MM.1S (cell line): ENCODE results near the gene CA10.

Experiments used
- DNase-seq: peaks from one replicate; pipeline ENCODE4 v3.0.0-alpha.2; 2015
- H2AFZ ChIP-seq: fragments of 300-600 bp; sonication (generic); 2 replicates; pipeline ENCODE4 v1.6.0; 2016; ENCODE audit warnings: antibody characterized with exemption, low read length
- H3F3A ChIP-seq: fragments of 300-600 bp; sonication (generic); 2 replicates; pipeline ENCODE4 v1.6.1; 2016; ENCODE audit warnings: mild to moderate bottlenecking, antibody characterized with exemption, low read length, moderate library complexity, mixed read lengths; ENCODE audit not compliant: insufficient read depth
- H3K27ac ChIP-seq: fragments of 300-600 bp; sonication (generic); 2 replicates; pipeline ENCODE4 v1.5.1; 2016; ENCODE audit warnings: mild to moderate bottlenecking, low read length
- H3K27me3 ChIP-seq: fragments of 300-600 bp; sonication (generic); replicated peaks from 2 replicates; pipeline ENCODE4 v1.6.0; 2016; ENCODE audit warnings: low read length; ENCODE audit not compliant: insufficient read depth
- H3K36me3 ChIP-seq: fragments of 300-600 bp; sonication (generic); replicated peaks from 2 replicates; pipeline ENCODE4 v1.6.1; 2016; ENCODE audit warnings: mild to moderate bottlenecking, low read length, mixed read lengths; ENCODE audit not compliant: insufficient read depth
- H3K4me1 ChIP-seq: fragments of 300-600 bp; sonication (generic); 2 replicates; pipeline ENCODE4 v1.6.1; 2016; ENCODE audit warnings: low read length, mixed read lengths
- H3K4me2 ChIP-seq: fragments of 300-600 bp; sonication (generic); 2 replicates; pipeline ENCODE4 v1.6.0; 2016; ENCODE audit warnings: low read depth, low read length
- H3K4me3 ChIP-seq: fragments of 300-600 bp; sonication (generic); 2 replicates; pipeline ENCODE4 v1.5.1; 2016; ENCODE audit warnings: low read length, mixed read lengths
- H3K79me2 ChIP-seq: fragments of 300-600 bp; sonication (generic); 2 replicates; pipeline ENCODE4 v1.6.1; 2016; ENCODE audit warnings: mixed run types, low read length, mixed read lengths
- H3K9ac ChIP-seq: fragments of 300-600 bp; sonication (generic); 2 replicates; pipeline ENCODE4 v1.6.1; 2016; ENCODE audit warnings: low read length, mixed read lengths
- H3K9me2 ChIP-seq: fragments of 300-600 bp; sonication (generic); replicated peaks from 2 replicates; pipeline ENCODE4 v1.6.1; 2016; ENCODE audit warnings: mild to moderate bottlenecking, low read length, mixed read lengths; ENCODE audit not compliant: insufficient read depth
- H3K9me3 ChIP-seq: fragments of 300-600 bp; sonication (generic); replicated peaks from 2 replicates; pipeline ENCODE4 v1.6.1; 2016; ENCODE audit warnings: mild to moderate bottlenecking, low read length, mixed read lengths; ENCODE audit not compliant: insufficient read depth
- H4K20me1 ChIP-seq: fragments of 300-600 bp; sonication (generic); 2 replicates; pipeline ENCODE4 v1.6.1; 2016; ENCODE audit warnings: mild to moderate bottlenecking, low read length, moderate library complexity, mixed read lengths; ENCODE audit not compliant: insufficient read depth
- CTCF ChIP-seq: fragments of 300-600 bp; sonication (generic); IDR thresholded peaks from 2 replicates; pipeline ENCODE4 v1.5.1; 2016; ENCODE audit warnings: antibody characterized with exemption, low read length, mixed read lengths
- EZH2 ChIP-seq: fragments of 300-600 bp; sonication (generic); optimal IDR thresholded peaks from 2 replicates; pipeline ENCODE3; 2017; ENCODE audit warnings: low read depth, mild to moderate bottlenecking, antibody characterized with exemption, low read length, mixed read lengths
- EZH2phosphoT487 ChIP-seq: fragments of 300-600 bp; sonication (generic); IDR thresholded peaks from 2 replicates; pipeline ENCODE4 v1.6.1; 2018; ENCODE audit warnings: antibody characterized with exemption, low read length

CA10 gene

GRCh38 chr17:51961689-51962088 is 196.8 kb downstream of the CA10 start:
- Histone ChIP-seq H3K79me2 (no peaks in the 10 kb centered on the region), H3K27me3 (no peaks in the 10 kb centered on the region), H2AFZ (no peak overlapping the region), H3K9me3 (no peaks in the 10 kb centered on the region), H3K4me3 (no peak overlapping the region), H3K9me2 (no peaks in the 10 kb centered on the region), H3K9ac (no peak overlapping the region), H3K27ac (no peak overlapping the region), H4K20me1 (no peaks in the 10 kb centered on the region), H3K4me1 (no peaks in the 10 kb centered on the region), H3K36me3 (no peaks in the 10 kb centered on the region), H3K4me2 (no peak overlapping the region), H3F3A (no peaks in the 10 kb centered on the region)
- TF ChIP-seq CTCF (no peak), EZH2 (no peak), EZH2phosphoT487 (no peak)
- DNase-seq = no peak

GRCh38 chr17:51957786-51958185 is 200.7 kb downstream of the CA10 start:
- no peak for TF ChIP-seq EZH2
- no peak for TF ChIP-seq CTCF
- TF ChIP-seq EZH2phosphoT487 = no peak
- H3K27ac ChIP-seq = no peak overlapping the region
- H3K9ac ChIP-seq = no peak overlapping the region
- no peaks in the 10 kb centered on the region for H3K4me1 ChIP-seq
- no peak for DNase-seq
- no peaks in the 10 kb centered on the region for H3F3A ChIP-seq
- H3K4me3 ChIP-seq = no peak overlapping the region
- H3K9me3 ChIP-seq = no peaks in the 10 kb centered on the region
- H3K36me3 ChIP-seq = no peaks in the 10 kb centered on the region
- no peak overlapping the region for H2AFZ ChIP-seq
- H4K20me1 ChIP-seq = no peaks in the 10 kb centered on the region
- no peaks in the 10 kb centered on the region for H3K9me2 ChIP-seq
- no peaks in the 10 kb centered on the region for H3K27me3 ChIP-seq
- H3K79me2 ChIP-seq = no peaks in the 10 kb centered on the region
- no peak overlapping the region for H3K4me2 ChIP-seq

- no peaks in the 10 kb centered on the region for H3K36me3 ChIP-seq
- H3K9ac ChIP-seq = no peak overlapping the region
- DNase-seq = no peak
- H3K79me2 ChIP-seq = no peaks in the 10 kb centered on the region
- no peak overlapping the region for H2AFZ ChIP-seq
- no peak overlapping the region for H3K4me2 ChIP-seq
- TF ChIP-seq EZH2phosphoT487 (no peak), CTCF (no peak), EZH2 (no peak)
- H3K9me2 ChIP-seq = no peaks in the 10 kb centered on the region
- no peak overlapping the region for H3K27ac ChIP-seq
- H3K4me1 ChIP-seq = no peaks in the 10 kb centered on the region
- H3K9me3 ChIP-seq = no peaks in the 10 kb centered on the region
- no peak overlapping the region for H3K4me3 ChIP-seq
- no peaks in the 10 kb centered on the region for H3K27me3 ChIP-seq
- H3F3A ChIP-seq = no peaks in the 10 kb centered on the region
- H4K20me1 ChIP-seq = no peaks in the 10 kb centered on the region
These were observed 203.3 kb downstream of the CA10 start for GRCh38 chr17:51955245-51955644.
